ENCODE measurements around the gene SOS2. TPM values are rescaled to one million over a fixed set of nuclear protein-coding genes. Genes with fewer than 3 reads are reported as not detected.

Gene SOS2
- total RNA-seq, 1 experiment from 2014 or later = 20.3 TPM

DNA sequence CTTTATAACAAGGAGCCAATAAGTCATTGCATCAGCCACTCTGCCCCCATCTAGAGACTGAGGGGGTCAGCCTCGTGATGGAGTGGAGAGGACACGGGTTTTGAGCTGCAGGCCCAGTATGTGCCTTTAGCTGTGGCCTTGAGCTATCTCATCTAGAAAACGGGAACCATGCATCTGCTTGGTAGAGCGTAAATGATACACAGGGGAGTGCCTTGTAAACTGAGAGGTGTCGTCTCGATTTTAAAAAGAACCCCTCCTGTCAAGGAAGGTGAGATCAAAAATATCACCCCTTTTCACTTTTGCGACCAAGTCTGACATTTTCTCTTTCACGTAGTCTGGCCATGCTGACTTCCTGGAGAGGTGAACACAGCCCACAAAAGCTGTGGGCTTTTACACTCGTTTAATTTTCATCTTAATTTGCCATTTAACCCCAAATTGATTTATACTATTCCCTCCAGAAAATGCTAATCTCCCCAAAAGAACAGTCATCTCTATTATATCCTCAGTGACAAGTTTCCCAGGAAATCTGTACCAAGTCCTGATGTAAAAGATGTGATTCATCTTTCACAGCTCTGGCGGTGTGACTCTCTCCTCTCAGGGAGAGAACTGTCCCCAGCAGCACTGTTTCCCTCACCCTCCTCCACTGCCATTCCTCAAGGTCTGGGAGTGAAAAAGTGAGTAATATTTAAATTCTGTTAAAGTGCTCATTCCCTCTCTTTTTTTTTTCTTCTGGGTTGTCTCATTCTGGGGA, 145.6 kb downstream of the SOS2 start:
- BruUV-seq (replicated peaks) = no TSS peak

DNA sequence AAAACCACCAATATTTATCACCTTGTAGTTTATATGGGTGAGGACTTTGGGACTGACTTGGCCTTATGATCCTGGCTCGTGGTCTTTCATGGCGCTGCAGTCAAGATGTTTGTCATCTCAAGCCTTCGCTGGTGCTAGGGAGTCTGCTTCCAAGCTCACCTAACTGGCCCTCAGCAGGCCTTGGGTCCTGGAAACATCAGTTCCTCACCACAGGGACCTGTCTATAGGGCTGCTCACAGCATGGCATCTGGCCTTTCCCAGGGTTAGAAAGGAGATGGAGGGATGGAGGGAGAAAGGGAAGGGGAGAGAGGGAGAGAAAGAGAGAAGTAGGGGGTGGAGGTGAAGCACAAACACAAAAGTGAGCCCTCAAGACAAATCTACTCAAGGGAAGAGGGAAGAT, 146.7 kb downstream of the SOS2 start:
- no peak for DNase-seq (ENCODE audit: low spot score)
- no peak overlapping the region for H3K27ac ChIP-seq (ENCODE audit: low read depth, low read length, poor library complexity, severe bottlenecking)
- no peak overlapping the region for H3K4me3 ChIP-seq (ENCODE audit: low read depth, low read length, poor library complexity, severe bottlenecking)
- no TSS peak for BruUV-seq (replicated peaks)
- ChIA-PET POLR2A (ENCODE audit: low non-redundant PET) (no interaction called here), CTCF (no interaction called here)
- H3K9me3 ChIP-seq (ENCODE audit: low read depth, low read length, poor library complexity, severe bottlenecking) = no peaks in the 10 kb centered on the region
- TF ChIP-seq, protein P1, sequence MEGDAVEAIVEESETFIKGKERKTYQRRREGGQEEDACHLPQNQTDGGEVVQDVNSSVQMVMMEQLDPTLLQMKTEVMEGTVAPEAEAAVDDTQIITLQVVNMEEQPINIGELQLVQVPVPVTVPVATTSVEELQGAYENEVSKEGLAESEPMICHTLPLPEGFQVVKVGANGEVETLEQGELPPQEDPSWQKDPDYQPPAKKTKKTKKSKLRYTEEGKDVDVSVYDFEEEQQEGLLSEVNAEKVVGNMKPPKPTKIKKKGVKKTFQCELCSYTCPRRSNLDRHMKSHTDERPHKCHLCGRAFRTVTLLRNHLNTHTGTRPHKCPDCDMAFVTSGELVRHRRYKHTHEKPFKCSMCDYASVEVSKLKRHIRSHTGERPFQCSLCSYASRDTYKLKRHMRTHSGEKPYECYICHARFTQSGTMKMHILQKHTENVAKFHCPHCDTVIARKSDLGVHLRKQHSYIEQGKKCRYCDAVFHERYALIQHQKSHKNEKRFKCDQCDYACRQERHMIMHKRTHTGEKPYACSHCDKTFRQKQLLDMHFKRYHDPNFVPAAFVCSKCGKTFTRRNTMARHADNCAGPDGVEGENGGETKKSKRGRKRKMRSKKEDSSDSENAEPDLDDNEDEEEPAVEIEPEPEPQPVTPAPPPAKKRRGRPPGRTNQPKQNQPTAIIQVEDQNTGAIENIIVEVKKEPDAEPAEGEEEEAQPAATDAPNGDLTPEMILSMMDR (conservative IDR thresholded peaks at IDR 0.05; ENCODE audit: low read depth, low read length) = no peak
- no peaks in the 10 kb centered on the region for H3K4me1 ChIP-seq (ENCODE audit: insufficient read depth, low read length, poor library complexity, severe bottlenecking)
- intact Hi-C loops (cut with micrococcal nuclease; ENCODE audit: unreplicated experiment) = no loop called here
- no peaks in the 10 kb centered on the region for H3K36me3 ChIP-seq (ENCODE audit: insufficient read depth, low read length, poor library complexity, severe bottlenecking)
- H3K27me3 ChIP-seq (replicated peaks; ENCODE audit: insufficient read depth, low read depth, low read length, poor library complexity) = no peaks in the 10 kb centered on the region

More for the DNA sequence above, 145.6 kb downstream of the SOS2 start:
- intact Hi-C loops (cut with micrococcal nuclease; ENCODE audit: unreplicated experiment) = no loop called here
- Histone ChIP-seq H3K4me1 (ENCODE audit: insufficient read depth, low read length, poor library complexity, severe bottlenecking) (no peaks in the 10 kb centered on the region), H3K36me3 (ENCODE audit: insufficient read depth, low read length, poor library complexity, severe bottlenecking) (no peaks in the 10 kb centered on the region), H3K27ac (ENCODE audit: low read depth, low read length, poor library complexity, severe bottlenecking) (no peak overlapping the region), H3K9me3 (ENCODE audit: low read depth, low read length, poor library complexity, severe bottlenecking) (no peaks in the 10 kb centered on the region), H3K4me3 (ENCODE audit: low read depth, low read length, poor library complexity, severe bottlenecking) (no peak overlapping the region), H3K27me3 (replicated peaks; ENCODE audit: insufficient read depth, low read depth, low read length, poor library complexity) (no peaks in the 10 kb centered on the region)
- TF ChIP-seq, protein P1 (conservative IDR thresholded peaks at IDR 0.05; ENCODE audit: low read depth, low read length) = no peak
- TF ChIP-seq EZH2 (IDR thresholded peaks at IDR 0.05; ENCODE audit: borderline replicate concordance, low read depth, low read length, poor library complexity, severe bottlenecking) = no peak
- POLR2A ChIA-PET (ENCODE audit: low non-redundant PET) = no interaction called here
- CTCF ChIA-PET = no interaction called here
- peak; percentile 10 for DNase-seq (ENCODE audit: low spot score)

DNA sequence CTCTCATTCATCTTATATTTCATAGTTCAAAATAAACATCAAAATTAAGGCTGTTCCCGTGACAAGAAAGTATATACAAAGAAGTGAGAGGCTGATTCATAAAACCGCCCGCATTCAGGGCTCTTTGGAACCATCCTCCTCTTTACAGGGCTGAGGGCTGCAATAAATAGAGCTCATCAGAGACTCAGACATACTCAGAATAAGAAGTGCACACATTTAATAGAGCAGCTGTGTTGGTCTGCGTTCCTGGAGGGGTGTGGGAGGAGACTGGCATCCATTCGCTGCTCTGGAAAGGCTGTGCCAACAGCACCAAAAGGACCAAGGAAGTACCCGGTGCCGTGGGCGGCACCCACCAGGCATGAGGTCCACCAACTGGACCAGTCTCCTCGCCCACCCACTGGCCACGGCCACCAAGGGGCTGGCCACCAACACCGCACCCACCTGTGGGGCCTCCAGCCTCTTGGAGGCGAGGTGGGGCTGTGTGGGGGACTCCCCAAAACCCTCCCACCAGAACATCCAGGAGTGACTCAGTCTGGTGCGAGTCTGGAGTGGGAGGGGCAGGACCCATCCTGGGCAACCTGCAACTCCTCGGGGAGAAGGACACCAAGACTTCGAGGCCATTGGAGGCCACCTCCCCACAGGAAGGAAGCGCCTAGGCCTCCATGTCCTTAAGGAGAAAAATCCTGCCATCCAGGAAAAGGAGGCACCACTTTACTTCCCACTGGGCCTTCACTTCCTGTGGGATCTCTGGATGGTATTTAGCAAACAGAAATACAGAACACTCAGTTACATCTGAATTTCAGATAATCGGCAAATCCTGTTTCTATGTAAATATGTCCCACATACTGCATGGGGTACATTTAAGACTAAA, 147.7 kb downstream of the SOS2 start:
- Histone ChIP-seq H3K4me3 (ENCODE audit: low read depth, low read length, poor library complexity, severe bottlenecking) (no peak overlapping the region), H3K9me3 (ENCODE audit: low read depth, low read length, poor library complexity, severe bottlenecking) (no peaks in the 10 kb centered on the region), H3K4me1 (ENCODE audit: insufficient read depth, low read length, poor library complexity, severe bottlenecking) (no peaks in the 10 kb centered on the region), H3K27ac (ENCODE audit: low read depth, low read length, poor library complexity, severe bottlenecking) (no peak overlapping the region), H3K27me3 (replicated peaks; ENCODE audit: insufficient read depth, low read depth, low read length, poor library complexity) (no peaks in the 10 kb centered on the region), H3K36me3 (ENCODE audit: insufficient read depth, low read length, poor library complexity, severe bottlenecking) (no peaks in the 10 kb centered on the region)
- BruUV-seq (replicated peaks) = no TSS peak
- intact Hi-C loops (cut with micrococcal nuclease; ENCODE audit: unreplicated experiment) = no loop called here
- no peak for DNase-seq (ENCODE audit: low spot score)
- no peak for TF ChIP-seq EZH2 (IDR thresholded peaks at IDR 0.05; ENCODE audit: borderline replicate concordance, low read depth, low read length, poor library complexity, severe bottlenecking)
- TF ChIP-seq, protein P1 (conservative IDR thresholded peaks at IDR 0.05; ENCODE audit: low read depth, low read length) = no peak
- POLR2A ChIA-PET (ENCODE audit: low non-redundant PET) = interaction anchor here (0.8 kb wide), 1 partner anchor 232 kb away, joined by 3 read pairs; no protein-coding TSS in a partner anchor
- CTCF ChIA-PET = no interaction called here

All from A673 (cell line).